Measurements from ENCODE around the gene SLC6A3.

The SLC6A3 gene

DNA sequence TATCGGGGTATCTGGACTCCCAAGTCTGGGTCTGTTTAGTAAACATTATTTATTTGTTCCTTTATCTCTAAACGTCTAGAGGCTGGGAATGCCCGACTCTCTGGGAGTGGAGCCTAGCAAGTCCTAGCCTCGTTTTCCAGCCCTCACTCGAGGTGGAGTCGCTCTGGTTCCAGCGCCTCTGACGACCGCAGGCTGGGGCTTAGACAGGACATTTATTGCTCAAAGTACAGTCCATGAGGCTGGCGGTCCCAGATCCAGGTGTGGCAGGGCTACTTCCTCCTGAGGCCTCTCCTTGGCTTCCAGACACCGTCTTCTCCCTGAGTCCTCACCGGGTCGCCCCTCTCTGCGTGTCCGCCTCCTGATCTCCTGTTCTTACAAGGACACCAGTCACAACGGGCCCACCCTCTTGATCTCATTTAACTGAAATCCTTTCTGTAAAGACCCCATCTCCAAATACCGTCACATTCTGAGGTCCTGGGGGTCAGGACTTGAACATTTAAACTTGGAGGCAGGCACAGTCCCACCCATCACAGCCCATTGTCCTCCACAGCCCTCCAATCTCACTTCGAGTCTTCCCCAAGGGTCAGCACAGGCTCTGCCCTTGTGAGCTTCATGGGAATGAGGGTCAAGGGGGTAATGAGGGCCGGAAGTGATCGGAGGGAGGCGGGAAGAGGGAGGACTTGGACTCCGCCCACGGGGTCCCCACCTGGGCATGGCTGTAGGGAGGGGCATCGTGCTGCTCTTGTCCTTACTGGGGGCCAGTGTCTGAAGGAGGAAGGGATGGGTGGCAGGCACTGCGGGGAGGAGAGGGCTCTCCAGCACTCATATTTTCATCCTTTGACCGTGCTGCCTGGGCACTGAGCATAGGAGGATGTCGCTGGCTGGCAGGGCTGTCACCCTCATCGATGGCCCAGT, 88.1 kb downstream of the SLC6A3 start:
- in situ Hi-C loops (cut with MboI; ENCODE audit: low sequenced_read_pairs): no loop called here

DNA sequence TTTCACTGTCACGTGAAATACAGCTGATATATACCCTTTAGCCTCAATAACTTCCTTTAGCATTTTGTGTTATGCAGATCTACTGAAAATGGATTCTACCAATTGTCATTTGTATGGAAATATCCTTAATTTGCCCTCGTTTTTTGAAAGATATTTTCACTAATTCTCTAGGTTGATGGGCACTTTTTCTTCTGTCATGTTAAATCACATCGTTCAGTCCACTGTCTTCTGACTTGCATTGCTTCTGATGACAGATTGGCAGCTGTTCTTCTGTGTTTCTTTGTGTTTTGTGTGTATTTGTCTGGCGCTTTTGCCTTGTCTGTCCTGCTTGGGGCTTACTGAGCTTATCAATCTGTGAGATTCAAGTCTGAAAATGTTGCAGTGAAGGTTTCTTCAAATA, 90.7 kb downstream of the SLC6A3 start:
- in situ Hi-C loops (cut with MboI; ENCODE audit: low sequenced_read_pairs): no loop called here

DNA sequence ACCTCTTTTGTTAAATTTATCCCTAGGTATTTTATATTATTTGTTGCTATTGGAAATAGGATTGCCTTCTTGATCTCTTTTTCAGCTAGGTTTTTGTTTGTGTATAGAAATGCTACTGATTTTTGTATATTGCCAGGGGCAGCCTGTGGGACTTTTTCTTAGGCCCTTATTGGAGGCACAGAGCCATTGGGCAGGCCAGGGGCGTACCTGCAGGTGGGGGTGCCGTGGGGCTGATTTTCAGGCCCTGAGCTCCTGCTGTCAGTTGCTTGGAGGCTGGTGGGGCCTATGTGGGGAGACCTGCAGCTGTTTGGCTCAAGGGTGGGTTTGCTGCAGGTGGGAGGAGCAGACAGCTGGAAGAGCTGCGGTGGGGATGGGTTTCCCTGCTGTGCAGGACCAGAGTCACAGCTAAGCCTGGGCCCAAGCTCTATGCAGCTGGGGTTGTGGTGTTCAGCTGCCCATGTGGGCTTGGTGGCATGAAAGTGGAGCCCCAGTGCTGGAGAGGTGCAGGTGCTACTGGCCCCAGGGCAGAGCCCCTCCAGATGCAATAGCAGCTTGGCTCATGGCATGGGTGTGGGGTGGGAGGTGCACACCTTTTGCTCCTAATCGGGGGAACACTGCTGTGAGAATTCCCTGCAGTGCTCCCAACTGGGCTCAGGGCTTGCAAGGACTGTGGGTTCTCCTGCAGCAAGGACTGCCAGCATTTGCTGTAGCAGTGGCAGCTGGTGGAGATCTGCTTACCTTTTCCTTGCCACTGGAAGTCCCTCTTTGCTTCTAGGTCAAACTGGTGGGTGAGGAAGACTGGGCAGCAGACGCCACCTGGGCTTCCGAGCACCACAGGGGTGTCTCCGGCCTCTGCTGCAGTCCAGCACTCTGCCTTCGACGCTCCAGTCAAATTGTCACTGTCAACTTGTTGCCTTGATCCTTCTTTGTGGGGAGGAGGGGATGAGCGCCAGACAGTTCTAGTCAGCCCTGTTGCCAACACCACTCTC, 92.7 kb downstream of the SLC6A3 start:
- in situ Hi-C loops (cut with MboI; ENCODE audit: low sequenced_read_pairs): no loop called here

DNA sequence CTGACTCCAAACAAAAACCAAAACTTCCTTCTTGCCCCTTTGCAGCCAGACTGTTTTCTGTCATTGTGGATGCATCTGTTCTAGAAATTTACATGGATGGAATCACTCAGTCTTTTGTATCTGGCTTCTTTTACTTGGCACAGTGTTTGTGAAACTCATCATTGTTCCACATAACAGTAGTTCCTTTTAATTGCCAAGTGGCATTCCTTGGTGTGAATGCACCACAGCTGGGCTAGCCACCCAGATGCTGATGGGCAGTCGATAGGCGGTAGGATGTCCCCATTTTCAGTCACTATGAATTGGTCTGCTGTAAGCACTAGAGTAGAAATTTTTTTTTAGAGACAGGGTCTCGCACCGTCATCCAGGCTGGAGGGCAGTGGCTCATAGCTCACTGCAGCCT, 94.1 kb downstream of the SLC6A3 start:
- in situ Hi-C loops (cut with MboI; ENCODE audit: low sequenced_read_pairs): no loop called here

DNA sequence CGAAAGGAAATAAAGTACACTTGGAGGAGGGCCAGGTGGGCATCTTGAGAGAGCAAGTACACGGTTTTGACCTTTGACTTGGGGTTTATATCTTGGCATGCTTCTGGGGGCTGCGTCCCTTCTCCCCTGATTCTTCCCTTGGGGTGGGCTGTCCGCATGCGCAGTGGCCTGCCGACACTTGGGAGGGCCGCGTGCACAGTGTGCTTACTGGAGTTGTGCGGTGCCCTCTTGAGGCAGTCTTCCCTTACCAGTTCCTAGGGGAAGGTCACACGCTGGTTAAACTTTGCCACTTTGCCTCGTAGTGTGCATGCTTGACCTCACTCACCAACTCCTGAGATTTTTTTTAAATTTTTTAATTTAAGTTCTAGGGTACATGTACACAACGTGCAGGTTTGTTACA, 96.0 kb downstream of the SLC6A3 start:
- in situ Hi-C loops (cut with MboI; ENCODE audit: low sequenced_read_pairs): no loop called here

DNA sequence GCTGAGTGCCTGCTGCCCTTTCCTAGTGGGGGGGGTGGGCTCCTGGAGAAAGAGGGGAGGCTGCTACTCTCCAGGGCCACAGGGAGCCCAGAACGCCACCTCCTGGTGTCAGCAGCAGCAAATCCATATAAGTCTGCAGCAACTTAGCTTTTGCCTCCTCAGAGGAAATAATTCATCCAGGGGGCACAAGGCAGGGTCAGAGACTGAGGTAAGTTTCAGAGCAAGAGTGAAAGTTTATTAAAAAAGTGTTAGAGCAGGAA, 96.3 kb downstream of the SLC6A3 start:
- in situ Hi-C loops (cut with MboI; ENCODE audit: low sequenced_read_pairs): no loop called here

DNA sequence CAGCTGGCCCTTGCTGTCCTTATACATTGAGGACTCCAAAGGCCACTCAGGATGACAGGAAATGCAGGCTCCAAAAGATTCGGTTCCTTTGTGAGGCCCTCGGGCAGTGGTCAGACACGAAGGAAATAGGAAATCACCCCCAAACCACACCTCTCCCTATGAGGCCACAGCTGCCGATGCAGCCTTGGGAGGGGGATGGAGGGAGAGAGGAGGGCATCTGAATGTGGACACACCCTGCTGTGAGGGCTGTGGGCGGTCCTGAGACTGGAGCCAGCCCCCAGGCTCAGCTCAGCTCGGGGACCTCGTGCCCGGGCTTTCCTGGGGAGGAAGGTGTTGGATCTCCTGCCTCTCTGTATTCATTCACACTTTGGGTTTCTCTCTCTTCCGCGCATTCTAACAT, 97.7 kb downstream of the SLC6A3 start:
- in situ Hi-C loops (cut with MboI; ENCODE audit: low sequenced_read_pairs): no loop called here

DNA sequence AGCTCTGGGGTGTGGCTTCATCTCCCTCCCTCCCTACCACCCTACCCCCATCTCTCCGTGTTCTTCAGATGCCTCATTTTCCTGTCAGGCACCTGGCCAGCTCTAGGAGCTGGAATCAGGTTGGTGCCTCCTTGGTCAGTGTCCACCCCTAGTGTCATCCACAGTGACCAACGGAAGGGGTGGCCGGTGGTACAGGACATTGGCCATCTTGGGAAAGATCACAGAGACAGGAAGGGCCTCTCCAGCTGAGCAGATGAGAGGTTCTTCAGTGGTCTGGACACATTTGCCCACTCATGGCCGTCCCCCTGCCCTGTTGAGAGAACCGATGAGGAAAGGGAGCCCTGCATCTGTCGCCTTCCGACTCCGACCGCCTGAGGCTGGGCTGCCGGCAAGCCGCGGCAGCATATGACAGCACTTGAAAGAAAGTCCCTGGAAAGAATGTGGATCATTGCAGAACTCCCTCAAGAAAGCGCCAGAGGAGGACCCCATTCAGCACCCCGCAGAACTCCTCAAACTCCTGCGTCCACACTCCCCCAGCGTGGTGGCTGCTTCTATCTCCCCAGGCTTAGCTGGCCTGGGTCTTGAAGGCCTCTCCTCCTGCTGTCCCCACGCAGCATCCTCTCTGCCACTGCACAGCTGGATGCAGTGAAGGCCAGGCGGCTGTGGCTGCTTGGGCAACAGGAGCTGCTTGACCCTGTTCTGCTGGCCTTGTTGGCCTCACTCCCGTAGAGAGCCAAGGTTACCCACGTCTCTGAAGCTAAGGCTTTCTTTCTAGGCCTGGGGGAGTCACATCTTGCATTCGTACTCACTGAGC, 98.4 kb downstream of the SLC6A3 start:
- in situ Hi-C loops (cut with MboI; ENCODE audit: low sequenced_read_pairs): no loop called here

DNA sequence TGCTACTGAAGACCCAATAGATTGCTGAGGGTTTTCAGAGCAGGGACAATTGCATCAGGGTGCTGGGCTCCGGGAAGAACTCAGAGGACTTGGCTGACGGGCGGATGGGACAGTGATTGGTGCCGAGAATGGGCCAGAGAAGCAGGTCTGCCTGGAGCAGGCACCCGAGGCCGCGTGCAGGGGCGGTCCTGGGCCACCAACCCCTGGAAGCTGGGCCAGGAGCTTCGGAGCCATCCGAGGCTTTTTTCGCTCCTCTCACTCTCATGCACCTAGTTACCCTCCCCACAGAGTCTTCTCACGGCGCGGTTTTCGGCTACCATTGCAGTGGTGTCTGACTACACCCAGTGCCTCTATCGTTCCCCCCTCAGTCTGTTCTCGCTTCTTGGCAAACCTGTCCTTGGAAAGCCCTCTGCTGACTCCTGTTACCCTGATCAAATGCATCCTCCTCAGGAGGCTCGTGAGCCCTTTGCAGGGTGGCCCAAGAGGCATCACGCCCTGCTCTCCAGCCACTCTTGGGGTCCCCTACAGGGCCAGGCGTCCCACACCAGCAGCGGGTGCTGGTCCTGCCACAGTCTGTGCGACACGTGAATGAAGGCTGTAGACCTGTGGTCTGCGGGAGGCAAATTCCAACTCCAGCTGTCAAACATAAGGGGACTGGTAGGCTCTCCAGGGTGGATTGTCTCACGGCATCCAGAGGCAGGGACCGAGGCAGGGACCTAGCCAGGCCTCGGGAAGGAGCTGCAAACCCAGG, 99.2 kb downstream of the SLC6A3 start:
- in situ Hi-C loops (cut with MboI; ENCODE audit: low sequenced_read_pairs): no loop called here

DNA sequence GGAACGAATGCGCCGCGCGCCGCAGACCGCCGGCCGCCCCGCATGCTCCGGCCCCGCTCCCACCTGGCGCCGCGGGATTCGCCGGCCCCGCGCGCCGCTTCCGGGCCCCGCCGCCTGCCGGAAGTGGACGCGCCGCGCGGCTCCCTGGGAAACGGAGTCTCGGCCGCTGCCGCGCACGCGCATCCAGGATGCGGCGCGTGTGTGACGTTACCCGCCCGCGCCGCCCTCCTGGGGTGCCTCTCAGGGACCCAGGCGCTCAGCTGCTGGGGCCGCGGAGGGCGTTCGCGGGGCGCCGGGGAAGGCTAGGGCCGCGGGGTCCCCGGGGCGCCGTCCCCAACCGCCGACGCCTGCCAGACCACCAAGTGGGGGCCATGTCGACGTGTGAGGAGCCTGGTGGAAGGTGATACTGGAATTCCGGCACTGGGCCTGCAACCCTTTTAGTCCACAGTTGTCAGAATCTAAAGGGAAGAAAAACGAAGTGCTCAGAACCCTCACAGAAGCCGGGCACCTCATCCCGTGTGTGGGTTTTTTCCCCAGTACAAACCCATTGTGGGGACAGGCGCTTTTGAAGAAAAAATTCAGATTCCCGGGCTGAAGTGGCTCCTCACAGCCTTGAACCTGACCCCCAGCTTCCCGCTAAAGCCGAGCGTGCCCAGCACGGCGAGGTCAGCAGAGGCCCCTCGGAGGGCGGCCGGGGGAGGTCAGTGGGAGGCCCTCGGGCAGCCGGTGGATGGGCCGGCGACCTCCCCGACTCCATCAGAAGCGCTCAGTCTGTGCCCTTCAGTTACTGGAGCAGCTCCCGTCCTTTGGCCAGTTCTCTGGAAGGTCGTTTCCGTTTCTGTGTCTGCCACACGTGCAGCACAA, 100.0 kb downstream of the SLC6A3 start, which contains the start of gene CLPTM1L:
TSS of gene CLPTM1L (minus strand) at position 125 of the 864 bp plus-strand sequence. CDS start 258 bp downstream, outside the sequence.
- in situ Hi-C loops (cut with MboI; ENCODE audit: low sequenced_read_pairs): no loop called here

DNA sequence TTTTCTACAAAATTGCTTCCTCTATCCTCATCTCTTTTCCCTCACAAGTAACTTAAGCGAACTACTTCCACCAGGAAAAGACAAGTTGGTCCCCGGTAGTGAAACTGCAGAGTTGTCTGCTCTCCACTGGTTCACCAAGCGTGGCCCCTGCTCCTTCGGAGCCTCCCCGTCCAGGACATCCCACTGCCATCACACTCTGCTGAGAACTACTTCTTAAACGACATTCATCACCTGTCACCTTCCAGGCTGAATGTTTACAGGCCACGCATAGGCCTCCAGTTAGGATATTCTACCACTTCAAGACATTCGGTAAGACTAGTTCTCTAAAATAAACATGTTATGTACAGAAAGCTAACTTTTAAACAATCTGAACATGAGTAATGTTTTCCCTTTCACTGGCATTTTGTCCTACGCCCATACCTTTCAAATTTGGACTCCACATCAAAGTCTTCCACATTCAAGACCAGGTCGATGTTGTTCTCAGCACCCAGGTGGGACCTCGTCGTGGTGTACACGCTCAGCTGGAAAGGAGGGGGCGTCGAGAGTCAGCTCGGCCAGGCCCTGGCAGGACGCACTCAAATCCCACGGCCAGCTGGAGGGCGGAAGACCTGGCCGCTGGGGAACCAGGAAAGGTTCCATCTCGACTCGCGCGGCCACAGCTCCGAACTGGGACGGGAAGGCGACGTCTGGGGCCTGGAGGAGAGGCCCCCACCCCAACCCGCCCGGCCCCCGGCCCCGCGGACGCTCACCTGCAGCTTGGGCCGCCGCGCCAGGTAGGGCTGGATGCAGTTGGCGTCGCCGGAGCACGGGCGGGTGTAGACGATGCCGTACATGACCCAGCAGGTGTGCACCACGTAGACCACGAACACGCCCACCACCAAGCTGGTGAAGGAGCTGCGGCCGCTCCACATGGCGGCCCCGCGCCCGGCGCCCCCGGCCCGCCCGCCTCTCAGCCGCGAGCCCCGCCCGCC, 101.0 kb downstream of the SLC6A3 start:
- in situ Hi-C loops (cut with MboI; ENCODE audit: low sequenced_read_pairs): no loop called here

DNA sequence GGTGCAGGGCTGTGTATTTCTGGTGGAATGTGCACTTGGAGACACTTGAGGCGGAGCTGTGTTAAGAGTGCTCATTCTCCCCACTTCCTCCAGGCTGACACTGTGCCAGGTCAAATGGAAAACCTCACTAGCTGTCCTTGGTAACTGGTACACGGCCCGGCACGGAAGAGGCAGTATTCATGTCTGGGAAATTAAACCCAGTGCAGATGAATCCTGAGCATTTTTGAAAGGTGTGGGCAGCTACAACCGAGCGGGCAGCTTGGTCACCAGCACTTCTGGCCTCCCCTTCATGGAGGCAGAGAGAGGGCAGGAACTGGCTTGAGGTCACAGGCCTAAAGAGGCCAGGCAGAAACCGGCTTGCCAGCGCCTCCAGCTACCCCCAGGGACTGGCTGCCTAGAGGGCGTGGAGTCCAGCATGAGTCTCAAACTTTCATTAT, 101.9 kb downstream of the SLC6A3 start:
- in situ Hi-C loops (cut with MboI; ENCODE audit: low sequenced_read_pairs): no loop called here

All from HL-60/S4 (cell line).